Measurements from ENCODE around the gene ZIC1. TPM values are rescaled to one million over a fixed set of nuclear protein-coding genes. Genes with fewer than 3 reads are reported as not detected.

Gene ZIC1
- total RNA-seq, 1 donor from 2014 or later: not detected

GRCh38 chr3:147424581-147425387 is 15.6 kb downstream of the ZIC1 start:
- no peak for DNase-seq
- Mint-ChIP-seq H3K4me3 (ENCODE audit: unreplicated experiment) (no peak overlapping the region), H3K36me3 (ENCODE audit: unreplicated experiment) (no peaks in the 10 kb centered on the region), H3K27me3 (ENCODE audit: unreplicated experiment) (peaks cover 33% of the 10 kb centered on the region), H3K4me1 (ENCODE audit: low read depth, unreplicated experiment) (peaks cover 11% of the 10 kb centered on the region), H3K27ac (ENCODE audit: unreplicated experiment) (no peak overlapping the region), H3K9me3 (ENCODE audit: unreplicated experiment) (peaks cover 17% of the 10 kb centered on the region)
- TF ChIP-seq CTCF (IDR thresholded peaks at IDR 0.05; ENCODE audit: partially characterized antibody, unreplicated experiment): no peak

GRCh38 chr3:147425388-147425850 is 16.3 kb downstream of the ZIC1 start:
- H3K4me3 Mint-ChIP-seq (ENCODE audit: unreplicated experiment): no peak overlapping the region
- H3K36me3 Mint-ChIP-seq (ENCODE audit: unreplicated experiment): no peaks in the 10 kb centered on the region
- DNase-seq: no peak
- no peak overlapping the region for H3K27ac Mint-ChIP-seq (ENCODE audit: unreplicated experiment)
- H3K4me1 Mint-ChIP-seq (ENCODE audit: low read depth, unreplicated experiment): peaks cover 11% of the 10 kb centered on the region
- H3K9me3 Mint-ChIP-seq (ENCODE audit: unreplicated experiment): peaks cover 16% of the 10 kb centered on the region
- H3K27me3 Mint-ChIP-seq (ENCODE audit: unreplicated experiment): peaks cover 26% of the 10 kb centered on the region
- no peak for TF ChIP-seq CTCF (IDR thresholded peaks at IDR 0.05; ENCODE audit: partially characterized antibody, unreplicated experiment)

DNA sequence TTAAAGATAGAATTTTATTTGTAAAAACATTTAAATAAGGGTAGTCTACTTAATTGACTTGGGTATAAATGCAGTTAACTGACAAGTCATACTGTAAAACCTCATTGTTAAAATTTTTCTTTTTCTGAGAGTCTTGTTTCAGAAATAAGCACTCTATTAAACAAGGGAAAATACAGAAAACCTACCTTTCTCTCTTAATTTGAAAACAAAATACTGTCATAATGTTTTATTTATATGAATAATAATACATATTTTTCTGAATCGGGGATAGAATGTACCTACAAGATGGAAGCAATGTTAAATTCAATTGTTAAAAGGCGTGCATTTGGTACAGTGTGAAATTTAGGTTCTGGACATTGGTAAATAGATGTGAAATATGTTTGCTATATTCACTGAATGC is 17.8 kb downstream of the ZIC1 start:
- Mint-ChIP-seq H3K4me1 (ENCODE audit: low read depth, unreplicated experiment) (peaks cover 11% of the 10 kb centered on the region), H3K9me3 (ENCODE audit: unreplicated experiment) (peaks cover 14% of the 10 kb centered on the region), H3K36me3 (ENCODE audit: unreplicated experiment) (no peaks in the 10 kb centered on the region), H3K4me3 (ENCODE audit: unreplicated experiment) (no peak overlapping the region), H3K27ac (ENCODE audit: unreplicated experiment) (no peak overlapping the region), H3K27me3 (ENCODE audit: unreplicated experiment) (peaks cover 21% of the 10 kb centered on the region)
- no peak for TF ChIP-seq CTCF (IDR thresholded peaks at IDR 0.05; ENCODE audit: partially characterized antibody, unreplicated experiment)
- DNase-seq: no peak

DNA sequence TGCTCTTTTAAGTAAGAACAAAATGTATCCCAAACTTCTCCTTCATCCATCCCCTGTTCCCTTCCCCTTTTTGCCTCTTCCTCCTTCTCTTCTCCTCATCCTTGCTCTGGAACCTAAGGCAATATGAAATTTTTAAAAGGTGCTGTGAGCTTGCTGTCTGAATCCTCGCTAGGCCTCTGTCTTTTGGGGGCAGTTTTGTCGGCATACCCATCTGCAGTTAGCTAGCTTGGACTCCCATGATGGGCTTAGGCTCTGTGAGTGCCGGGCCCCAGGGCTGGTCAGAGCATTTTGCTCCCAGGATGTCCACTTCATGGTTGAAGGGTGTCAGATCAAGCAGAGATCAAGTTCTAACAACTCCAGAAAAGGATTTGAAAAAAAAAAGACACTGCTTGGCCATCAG is 18.6 kb downstream of the ZIC1 start:
- no peak overlapping the region for H3K27ac Mint-ChIP-seq (ENCODE audit: unreplicated experiment)
- H3K4me3 Mint-ChIP-seq (ENCODE audit: unreplicated experiment): no peak overlapping the region
- DNase-seq: no peak
- peaks cover 6% of the 10 kb centered on the region for H3K4me1 Mint-ChIP-seq (ENCODE audit: low read depth, unreplicated experiment)
- H3K9me3 Mint-ChIP-seq (ENCODE audit: unreplicated experiment): peaks cover 9% of the 10 kb centered on the region
- no peaks in the 10 kb centered on the region for H3K36me3 Mint-ChIP-seq (ENCODE audit: unreplicated experiment)
- H3K27me3 Mint-ChIP-seq (ENCODE audit: unreplicated experiment): peaks cover 13% of the 10 kb centered on the region
- TF ChIP-seq CTCF (IDR thresholded peaks at IDR 0.05; ENCODE audit: partially characterized antibody, unreplicated experiment): no peak

GRCh38 chr3:147428326-147428725 is 19.2 kb downstream of the ZIC1 start:
- no peak for TF ChIP-seq CTCF (IDR thresholded peaks at IDR 0.05; ENCODE audit: partially characterized antibody, unreplicated experiment)
- Mint-ChIP-seq H3K36me3 (ENCODE audit: unreplicated experiment) (no peaks in the 10 kb centered on the region), H3K9me3 (ENCODE audit: unreplicated experiment) (peaks cover 8% of the 10 kb centered on the region), H3K27ac (ENCODE audit: unreplicated experiment) (no peak overlapping the region), H3K4me1 (ENCODE audit: low read depth, unreplicated experiment) (peaks cover 4% of the 10 kb centered on the region), H3K4me3 (ENCODE audit: unreplicated experiment) (no peak overlapping the region), H3K27me3 (ENCODE audit: unreplicated experiment) (peaks cover 8% of the 10 kb centered on the region)
- no peak for DNase-seq

Data from glutamatergic neuron (in vitro differentiated cells).